Heart right ventricle (tissue), 16 donors: ENCODE measurements around the gene LYST. TPM values are rescaled to one million over a fixed set of nuclear protein-coding genes. Genes with fewer than 3 reads are reported as not detected.
A peak's percentile ranks its signal among the peaks of the same experiment; 100 is the strongest.

Experiments used
- ATAC-seq, 8 donors: fragments of 200-7000 bp; cut with Tn5 transposase; one replicate each; pipeline ENCODE4 v1.9.1; 2020; ENCODE audit warnings: mild to moderate bottlenecking in 8 of 8, moderate library complexity in 8 of 8, moderate number of reproducible peaks in 1 of 8
- DNase-seq, 2 donors: peaks; one replicate each; pipeline ENCODE4 v3.0.0-alpha.2; 2020
- H3K27ac ChIP-seq, 10 donors: fragments of 200-600 bp; sonication (generic) in 2 of 10; one replicate each; pipeline versions ENCODE4 v1.5.0 to v1.8.0; 2020 to 2022; ENCODE audit warnings: mild to moderate bottlenecking in 3 of 10
- H3K27me3 ChIP-seq, 7 donors: fragments of 200-600 bp; one replicate each; pipeline ENCODE4 v1.8.0; 2021 to 2022; ENCODE audit warnings: mild to moderate bottlenecking in 2 of 7
- H3K36me3 ChIP-seq, 9 donors: fragments of 200-600 bp; sonication (generic) in 1 of 9; one replicate each; pipeline versions ENCODE4 v1.5.0 to v1.8.0; 2020 to 2022; ENCODE audit warnings: mild to moderate bottlenecking in 2 of 9
- H3K4me1 ChIP-seq, 9 donors: fragments of 200-600 bp; sonication (generic) in 1 of 9; one replicate each; pipeline versions ENCODE4 v1.5.0 to v1.8.0; 2020 to 2022; ENCODE audit warnings: mild to moderate bottlenecking in 4 of 9
- H3K4me3 ChIP-seq, 10 donors: fragments of 200-600 bp; sonication (generic) in 2 of 10; one replicate each; pipeline versions ENCODE4 v1.5.0 to v1.8.0; 2020 to 2022; ENCODE audit warnings: mild to moderate bottlenecking in 7 of 10, moderate library complexity in 2 of 10
- H3K9me3 ChIP-seq, 11 donors: fragments of 200-600 bp in 10 of 11; sonication (generic) in 2 of 11; one replicate each; pipeline versions ENCODE4 v1.5.0 to v1.8.0; 2013 to 2022; ENCODE audit warnings: mild to moderate bottlenecking in 2 of 11, control low read depth in 1 of 11, moderate library complexity in 1 of 11
- CTCF ChIP-seq, 9 donors: fragments of 200-600 bp; sonication (generic) in 2 of 9; IDR thresholded peaks; one replicate each; pipeline versions ENCODE4 v1.5.0 to v1.8.0; 2021 to 2022; ENCODE audit warnings: antibody characterized with exemption in 9 of 9, mild to moderate bottlenecking in 5 of 9, moderate library complexity in 1 of 9
- WGBS, 2 donors: extraction: QIAGEN DNeasy Blood & Tissue Kit; methylation state at CpG; one replicate each; pipeline ENCODE4 v1.1.7; 2013; ENCODE audit warnings: inconsistent platforms in 1 of 2; 5-methylcytosine and 5-hydroxymethylcytosine counted together
- intact Hi-C, 10 donors: fragments of 100-400 bp; cut with DNase I; formaldehyde crosslinking; loops; one replicate each; pipeline versions ENCODE4 v1.11.1 to v1.14.2; 2022
- polyA plus RNA-seq, 2 donors: library from polyadenylated mRNA; stranded (reverse); fragments of 200-250 nt; gene quantifications; one replicate each; pipeline ENCODE4 v1.2.3, GENCODE V29; 2013
- total RNA-seq, 10 donors: library from RNA; stranded (reverse); fragmentation: NEBNext Ultra II Directional in 3 of 10; extraction: Animal tissue kit (Norgen Biotek cat#: 25700) in 3 of 10; gene quantifications; one replicate each; pipeline versions ENCODE4 v1.2.1 to v1.2.4, GENCODE V29; 2021 to 2023
- donor health status: Arrhythmogenic right ventricular cardiomyopathy.
- donor health status: ischemic (EF 13 %, LVEDD 7.1; RV severe dilation, severe dysfunction).
- donor health status: healthy with polysubstance abuse.
- donor health status: DM: no; HTN: yes; CAD: no.
- donor health status: DM: no; HTN: no; CAD: no.
- donor health status: ischemic (EF 25% LVEDD 6.9; RV normal size, moderate dysfunction).
- donor health status: ischemic (EF 25% LVEDD 5.7; RV mildly dilated, moderate dysfunction).
- donor health status: healthy.
- donor health status: DM: yes; HTN: yes; CAD: no.
- donor health status: Ischemic cardiomyopathy.
- donor health status: ischemic (EF 35%, LVEDD 5.7; RV mildly dilated, moderate dysfunction).
- donor health status: nonischemic (EF 11% LVEDD 7.7; RV severe dilation, severe dysfunction).
- donor health status: DM: yes; HTN: yes; CAD: no.
- donor health status: PGD.
- donor health status: ischemic (EF 29% LVEDD 5.4; RV normal size, mild dysfunction).
- donor health status: nonischemic (EF 23%, LVEDD 6.1; RV moderate dilation, normal function).

LYST gene
- total and polyA plus RNA-seq, 12 donors = 3.3 to 13.6 (median 10.5) TPM

- TF ChIP-seq CTCF (IDR thresholded peaks at IDR 0.05) = no peak
- ATAC-seq (no peak), DNase-seq (no peak)
- peaks cover under 1 to 13% (median 9%) of the 10 kb centered on the region in 9 donors for H3K4me1 ChIP-seq
- intact Hi-C loops = no loop called here
- H3K27ac ChIP-seq = no peak overlapping the region
- H3K4me3 ChIP-seq = no peak overlapping the region
- no peaks in the 10 kb centered on the region for H3K36me3 ChIP-seq
- 89 to 90% methylated on average over 23 of the region's 23 CpGs for WGBS, 2 donors
- H3K9me3 ChIP-seq = no peaks in the 10 kb centered on the region
- H3K27me3 ChIP-seq = peaks cover 1 to 79% (median 68%) of the 10 kb centered on the region in 7 donors
Observed at GRCh38 chr1:235643837-235644692, 222.6 kb downstream of the LYST start.

- no peak for TF ChIP-seq CTCF (IDR thresholded peaks at IDR 0.05)
- no peak for DNase-seq
- H3K4me3 ChIP-seq = no peak overlapping the region
- peaks cover 0 to 68% (median 57%) of the 10 kb centered on the region in 7 donors for H3K27me3 ChIP-seq
- ATAC-seq = no peak
- H3K4me1 ChIP-seq = peaks cover 0 to 4% (median 0%) of the 10 kb centered on the region in 9 donors
- H3K27ac ChIP-seq = peak overlapping the region in 1 of 10 donors; percentile 10
- no peaks in the 10 kb centered on the region for H3K36me3 ChIP-seq
- intact Hi-C loops = no loop called here
- 49 to 51% methylated on average over 11 of the region's 11 CpGs for WGBS, 2 donors
- no peaks in the 10 kb centered on the region for H3K9me3 ChIP-seq
Observed at GRCh38 chr1:235642943-235643371, 223.7 kb downstream of the LYST start.

- no peak for TF ChIP-seq CTCF (IDR thresholded peaks at IDR 0.05)
- no peak for DNase-seq
- H3K27me3 ChIP-seq = peaks cover 0 to 61% (median 50%) of the 10 kb centered on the region in 7 donors
- H3K4me3 ChIP-seq = peak overlapping the region in 1 of 10 donors; percentile 32
- no peaks in the 10 kb centered on the region for H3K36me3 ChIP-seq
- peak in 1 of 8 donors; percentile 41 for ATAC-seq
- H3K9me3 ChIP-seq = no peaks in the 10 kb centered on the region
- 55 to 60% methylated on average over 47 of the region's 47 CpGs for WGBS, 2 donors
- intact Hi-C loops = no loop called here
- H3K4me1 ChIP-seq = peaks cover 0 to 4% (median 0%) of the 10 kb centered on the region in 9 donors
- H3K27ac ChIP-seq = peak overlapping the region in 1 of 10 donors; percentile 44
Observed at GRCh38 chr1:235642011-235642942, 224.4 kb downstream of the LYST start.

GRCh38 chr1:235640580-235640979 lies 226.1 kb downstream of the LYST start:
- TF ChIP-seq CTCF (IDR thresholded peaks at IDR 0.05) = no peak
- DNase-seq (no peak), ATAC-seq (no peak)
- Histone ChIP-seq H3K27me3 (peaks cover 0 to 44% (median 39%) of the 10 kb centered on the region in 7 donors), H3K9me3 (no peaks in the 10 kb centered on the region), H3K36me3 (no peaks in the 10 kb centered on the region), H3K27ac (no peak overlapping the region), H3K4me1 (peaks cover 0 to 4% (median 0%) of the 10 kb centered on the region in 9 donors), H3K4me3 (no peak overlapping the region)
- intact Hi-C loops = no loop called here
- WGBS, 2 donors = 85 to 89% methylated on average over 12 of the region's 12 CpGs
